Calu3 (cell line): Measurements from ENCODE around the gene TMX2. TPM values are rescaled to one million over a fixed set of nuclear protein-coding genes. Genes with fewer than 3 reads are reported as not detected.

Source experiments
- BruUV-seq: library from RNA; stranded (reverse); fragments of 400-500 nt; replicated peaks from 2 replicates; lab custom pipeline; 2021; lab: Mats Ljungman, UMichigan
- CTCF ChIA-PET: fragments of 300-600 bp; sonication (Branson Sonifier 250); formaldehyde crosslinking; loops from one replicate; lab custom pipeline; 2022; ENCODE audit warnings: antibody characterized with exemption; lab: Charles Lee
- DNase-seq: peaks from one replicate; pipeline ENCODE4 v3.0.0; 2022
- H3K27ac Mint-ChIP-seq: one replicate; pipeline ENCODE4 v1.8.0; 2022; ENCODE audit warnings: mixed read lengths; ENCODE audit not compliant: unreplicated experiment
- H3K27me3 Mint-ChIP-seq: one replicate; pipeline ENCODE4 v1.8.0; 2022; ENCODE audit warnings: mixed read lengths; ENCODE audit not compliant: unreplicated experiment
- H3K36me3 Mint-ChIP-seq: one replicate; pipeline ENCODE4 v1.8.0; 2022; ENCODE audit warnings: mild to moderate bottlenecking, moderate library complexity, mixed read lengths; ENCODE audit not compliant: insufficient read depth, unreplicated experiment
- H3K4me1 Mint-ChIP-seq: one replicate; pipeline ENCODE4 v1.8.0; 2022; ENCODE audit warnings: mild to moderate bottlenecking, low read depth, mixed read lengths; ENCODE audit not compliant: unreplicated experiment
- H3K4me3 Mint-ChIP-seq: one replicate; pipeline ENCODE4 v1.8.0; 2022; ENCODE audit warnings: mild to moderate bottlenecking, low read depth, moderate library complexity, mixed read lengths; ENCODE audit not compliant: unreplicated experiment
- H3K9me3 Mint-ChIP-seq: one replicate; pipeline ENCODE4 v1.8.0; 2022; ENCODE audit warnings: low read depth, mixed read lengths; ENCODE audit not compliant: unreplicated experiment
- intact Hi-C: fragments of 100-400 bp; cut with micrococcal nuclease; formaldehyde crosslinking; loops from one replicate; pipeline ENCODE4 v1.10.0; 2022; ENCODE audit not compliant: unreplicated experiment
- total RNA-seq: library from RNA; stranded (reverse); gene quantifications from 2 replicates; pipeline ENCODE4 v1.2.3, GENCODE V29; 2022
- TF ChIP-seq, protein P1 (sequence below): fragments of 200-600 bp; IDR thresholded peaks from one replicate; pipeline ENCODE4 v1.8.0; 2022; ENCODE audit warnings: antibody characterized with exemption; ENCODE audit not compliant: unreplicated experiment

Gene TMX2
- total RNA-seq, 1 experiment from 2014 or later: 152 TPM

DNA sequence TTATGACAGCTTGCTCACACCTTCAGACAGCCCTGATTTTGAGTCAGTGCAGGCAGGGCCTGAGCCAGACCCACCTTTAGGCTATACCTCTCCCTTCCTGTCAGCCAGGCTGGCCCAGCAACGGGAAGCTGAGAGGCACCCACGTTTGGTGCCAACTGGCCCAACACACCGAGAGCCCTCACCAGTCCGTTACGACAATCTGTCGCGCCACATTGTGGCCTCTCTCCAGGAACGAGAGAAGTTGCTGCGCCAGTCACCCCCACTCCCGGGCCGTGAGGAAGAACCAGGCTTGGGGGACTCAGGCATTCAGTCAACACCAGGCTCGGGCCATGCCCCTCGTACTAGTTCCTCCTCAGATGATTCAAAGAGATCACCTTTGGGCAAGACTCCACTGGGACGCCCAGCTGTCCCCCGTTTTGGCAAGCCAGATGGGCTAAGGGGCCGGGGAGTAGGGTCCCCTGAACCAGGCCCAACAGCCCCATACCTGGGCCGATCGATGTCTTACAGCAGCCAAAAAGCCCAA is 13.5 kb upstream of the TMX2 start:
- no peak for DNase-seq
- intact Hi-C loops: no loop called here
- TF ChIP-seq, protein P1, sequence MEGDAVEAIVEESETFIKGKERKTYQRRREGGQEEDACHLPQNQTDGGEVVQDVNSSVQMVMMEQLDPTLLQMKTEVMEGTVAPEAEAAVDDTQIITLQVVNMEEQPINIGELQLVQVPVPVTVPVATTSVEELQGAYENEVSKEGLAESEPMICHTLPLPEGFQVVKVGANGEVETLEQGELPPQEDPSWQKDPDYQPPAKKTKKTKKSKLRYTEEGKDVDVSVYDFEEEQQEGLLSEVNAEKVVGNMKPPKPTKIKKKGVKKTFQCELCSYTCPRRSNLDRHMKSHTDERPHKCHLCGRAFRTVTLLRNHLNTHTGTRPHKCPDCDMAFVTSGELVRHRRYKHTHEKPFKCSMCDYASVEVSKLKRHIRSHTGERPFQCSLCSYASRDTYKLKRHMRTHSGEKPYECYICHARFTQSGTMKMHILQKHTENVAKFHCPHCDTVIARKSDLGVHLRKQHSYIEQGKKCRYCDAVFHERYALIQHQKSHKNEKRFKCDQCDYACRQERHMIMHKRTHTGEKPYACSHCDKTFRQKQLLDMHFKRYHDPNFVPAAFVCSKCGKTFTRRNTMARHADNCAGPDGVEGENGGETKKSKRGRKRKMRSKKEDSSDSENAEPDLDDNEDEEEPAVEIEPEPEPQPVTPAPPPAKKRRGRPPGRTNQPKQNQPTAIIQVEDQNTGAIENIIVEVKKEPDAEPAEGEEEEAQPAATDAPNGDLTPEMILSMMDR: no peak
- CTCF ChIA-PET: no interaction called here
- Mint-ChIP-seq H3K4me1 (no peaks in the 10 kb centered on the region), H3K4me3 (no peak overlapping the region), H3K27ac (no peak overlapping the region), H3K9me3 (no peaks in the 10 kb centered on the region), H3K27me3 (no peaks in the 10 kb centered on the region), H3K36me3 (peaks cover 69% of the 10 kb centered on the region)
- BruUV-seq: no TSS peak

DNA sequence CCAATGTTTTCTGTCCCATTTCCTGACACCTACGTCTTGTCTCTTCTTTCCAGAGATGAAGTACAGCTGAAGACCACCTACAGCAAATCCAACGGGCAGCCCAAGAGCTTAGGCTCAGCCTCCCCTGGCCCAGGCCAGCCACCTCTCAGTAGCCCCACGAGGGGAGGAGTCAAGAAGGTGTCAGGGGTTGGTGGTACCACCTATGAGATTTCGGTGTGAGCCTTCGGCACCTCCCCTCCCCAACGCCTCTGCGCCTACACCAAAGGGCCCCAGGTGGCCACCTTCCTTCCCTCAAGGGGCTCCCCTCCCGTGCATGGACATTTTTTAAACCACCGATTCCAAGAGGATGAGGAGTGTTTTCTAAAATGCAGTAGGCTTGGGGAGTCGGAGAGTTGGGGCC is 12.6 kb upstream of the TMX2 start:
- DNase-seq: no peak
- no TSS peak for BruUV-seq
- Mint-ChIP-seq H3K36me3 (peaks cover 77% of the 10 kb centered on the region), H3K9me3 (no peaks in the 10 kb centered on the region), H3K4me3 (no peak overlapping the region), H3K4me1 (no peaks in the 10 kb centered on the region), H3K27me3 (no peaks in the 10 kb centered on the region), H3K27ac (no peak overlapping the region)
- intact Hi-C loops: no loop called here
- CTCF ChIA-PET: no interaction called here
- TF ChIP-seq, protein P1: no peak

DNA sequence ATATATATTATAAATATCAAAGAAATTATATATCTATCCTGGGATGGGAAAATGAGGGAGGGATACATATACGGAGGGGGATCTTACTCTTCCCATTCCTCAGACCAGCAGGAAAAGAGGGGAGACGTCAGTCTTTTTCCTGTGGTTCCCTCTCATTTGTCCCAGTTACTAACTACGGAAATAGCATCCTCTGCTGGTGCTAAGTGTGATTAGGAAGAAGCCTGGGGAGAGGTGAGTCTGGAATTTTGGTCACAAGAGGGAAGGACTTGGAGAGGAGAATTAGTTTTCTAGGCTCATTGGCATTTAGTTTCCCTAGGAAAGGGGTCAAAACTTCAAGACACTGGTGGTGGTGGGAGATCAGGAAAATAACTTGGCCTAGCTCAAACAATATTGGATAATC is 12.0 kb upstream of the TMX2 start:
- H3K36me3 Mint-ChIP-seq: peaks cover 77% of the 10 kb centered on the region
- BruUV-seq: no TSS peak
- H3K4me1 Mint-ChIP-seq: no peaks in the 10 kb centered on the region
- intact Hi-C loops: no loop called here
- no peaks in the 10 kb centered on the region for H3K9me3 Mint-ChIP-seq
- TF ChIP-seq, protein P1: no peak
- CTCF ChIA-PET: no interaction called here
- no peaks in the 10 kb centered on the region for H3K27me3 Mint-ChIP-seq
- H3K4me3 Mint-ChIP-seq: no peak overlapping the region
- H3K27ac Mint-ChIP-seq: no peak overlapping the region
- DNase-seq: no peak

DNA sequence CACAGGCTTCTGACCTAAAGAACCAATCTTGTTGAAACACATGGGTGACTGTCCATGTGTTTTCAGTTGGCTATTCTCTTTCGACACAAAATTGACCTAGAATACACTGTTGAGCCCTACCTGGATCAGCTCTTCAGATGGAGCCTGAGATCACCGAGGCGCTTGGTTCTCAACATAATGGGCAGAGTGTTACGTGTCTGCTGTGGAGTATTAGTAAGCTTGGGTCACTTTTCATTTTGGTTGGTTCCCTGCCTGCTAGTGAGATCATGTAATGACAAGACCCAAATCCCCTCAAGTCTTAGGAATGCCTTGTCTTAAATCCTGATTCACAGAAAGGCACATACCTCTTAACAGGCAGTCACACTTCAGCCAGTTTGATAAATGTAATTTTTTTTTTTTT is 9.1 kb upstream of the TMX2 start:
- TF ChIP-seq, protein P1: no peak
- no peaks in the 10 kb centered on the region for H3K4me1 Mint-ChIP-seq
- peaks cover 61% of the 10 kb centered on the region for H3K36me3 Mint-ChIP-seq
- no peak for DNase-seq
- H3K27ac Mint-ChIP-seq: no peak overlapping the region
- no peaks in the 10 kb centered on the region for H3K9me3 Mint-ChIP-seq
- H3K27me3 Mint-ChIP-seq: no peaks in the 10 kb centered on the region
- intact Hi-C loops: no loop called here
- no TSS peak for BruUV-seq
- CTCF ChIA-PET: interaction anchor here (0.7 kb wide), 1 partner anchor 28 kb away, joined by 3 read pairs; no protein-coding TSS in a partner anchor
- H3K4me3 Mint-ChIP-seq: no peak overlapping the region
